ENCODE data around the gene ZXDB. TPM values are rescaled to one million over a fixed set of nuclear protein-coding genes. Genes with fewer than 3 reads are reported as not detected.
"Not testable (repeated sequence)": the region's sequence is repeated elsewhere in the genome, so short reads cannot be mapped to it uniquely, and the experiment has no call there.

Gene ZXDB
- total and polyA plus RNA-seq, 8 donors = 1.1 to 6.1 (median 3.5) TPM

DNA sequence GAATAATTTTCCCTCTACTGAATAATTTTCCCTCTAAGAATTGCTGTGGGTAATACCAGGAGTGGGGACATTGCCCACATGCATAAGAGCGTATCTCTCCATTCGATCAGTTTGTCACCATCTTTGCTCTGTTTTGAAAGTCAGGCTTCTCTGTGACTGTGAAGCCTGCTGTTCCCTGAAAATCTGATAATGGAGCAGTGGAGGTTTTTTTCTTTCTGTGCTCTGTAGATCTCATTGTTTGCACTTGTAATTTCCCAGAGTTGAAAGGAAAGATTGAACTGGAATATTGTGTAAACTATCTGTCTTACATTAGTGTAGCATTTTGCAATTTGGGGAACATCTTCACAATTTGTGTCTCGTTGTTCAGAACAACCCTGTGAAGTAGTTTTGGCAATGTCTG lies 4.3 kb downstream of the ZXDB start:
- Histone ChIP-seq H3K4me1 (peaks cover 0 to 11% (median 8%) of the 10 kb centered on the region in 3 donors), H3K9me3 (no peaks in the 10 kb centered on the region), H3K27ac (peak overlapping the region in 1 of 4 donors; percentile 3), H3K4me3 (peak overlapping the region in 2 of 4 donors; percentile 1 to 11), H3K36me3 (no peaks in the 10 kb centered on the region), H3K27me3 (peaks cover 0 to 7% (median 0%) of the 10 kb centered on the region in 4 donors)
- FAIRE-seq (no peak), DNase-seq (no peak), ATAC-seq (no peak)
- 27 to 39% methylated on average over 3 of the region's 3 CpGs for WGBS, 2 donors
- intact Hi-C loops (cut with DNase I) = no loop called here
- TF ChIP-seq, protein P1, sequence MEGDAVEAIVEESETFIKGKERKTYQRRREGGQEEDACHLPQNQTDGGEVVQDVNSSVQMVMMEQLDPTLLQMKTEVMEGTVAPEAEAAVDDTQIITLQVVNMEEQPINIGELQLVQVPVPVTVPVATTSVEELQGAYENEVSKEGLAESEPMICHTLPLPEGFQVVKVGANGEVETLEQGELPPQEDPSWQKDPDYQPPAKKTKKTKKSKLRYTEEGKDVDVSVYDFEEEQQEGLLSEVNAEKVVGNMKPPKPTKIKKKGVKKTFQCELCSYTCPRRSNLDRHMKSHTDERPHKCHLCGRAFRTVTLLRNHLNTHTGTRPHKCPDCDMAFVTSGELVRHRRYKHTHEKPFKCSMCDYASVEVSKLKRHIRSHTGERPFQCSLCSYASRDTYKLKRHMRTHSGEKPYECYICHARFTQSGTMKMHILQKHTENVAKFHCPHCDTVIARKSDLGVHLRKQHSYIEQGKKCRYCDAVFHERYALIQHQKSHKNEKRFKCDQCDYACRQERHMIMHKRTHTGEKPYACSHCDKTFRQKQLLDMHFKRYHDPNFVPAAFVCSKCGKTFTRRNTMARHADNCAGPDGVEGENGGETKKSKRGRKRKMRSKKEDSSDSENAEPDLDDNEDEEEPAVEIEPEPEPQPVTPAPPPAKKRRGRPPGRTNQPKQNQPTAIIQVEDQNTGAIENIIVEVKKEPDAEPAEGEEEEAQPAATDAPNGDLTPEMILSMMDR (IDR thresholded peaks at IDR 0.05) = no peak

DNA sequence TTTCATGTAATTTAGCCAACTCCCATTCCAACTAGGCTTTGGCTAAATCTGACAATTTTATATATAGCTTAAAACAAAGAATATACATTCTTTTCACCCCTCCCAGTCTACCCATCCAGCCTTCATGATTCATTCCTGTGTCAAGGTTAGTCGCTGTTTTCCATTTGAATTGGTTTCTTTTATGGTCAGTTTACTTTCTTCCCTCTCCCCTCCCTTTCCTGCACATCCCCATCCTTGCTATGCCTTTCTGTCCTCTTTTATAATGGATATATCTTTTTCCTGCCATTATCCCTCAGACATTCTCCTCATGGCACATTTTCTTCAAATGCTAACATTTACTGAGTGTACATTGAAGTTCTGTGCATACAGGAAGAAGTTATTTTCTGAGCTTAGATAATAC lies 4.7 kb downstream of the ZXDB start:
- peak overlapping the region in 1 of 4 donors; percentile 1 for H3K4me3 ChIP-seq
- peaks cover 0 to 11% (median 8%) of the 10 kb centered on the region in 3 donors for H3K4me1 ChIP-seq
- intact Hi-C loops (cut with DNase I) = no loop called here
- WGBS, 2 donors = 30 to 54% methylated on average over 1 of the region's 1 CpG
- H3K27me3 ChIP-seq = peaks cover 0 to 7% (median 0%) of the 10 kb centered on the region in 4 donors
- H3K36me3 ChIP-seq = no peaks in the 10 kb centered on the region
- DNase-seq (no peak), ATAC-seq (no peak), FAIRE-seq (no peak)
- TF ChIP-seq, protein P1 (IDR thresholded peaks at IDR 0.05) = no peak
- no peak overlapping the region for H3K27ac ChIP-seq
- no peaks in the 10 kb centered on the region for H3K9me3 ChIP-seq

DNA sequence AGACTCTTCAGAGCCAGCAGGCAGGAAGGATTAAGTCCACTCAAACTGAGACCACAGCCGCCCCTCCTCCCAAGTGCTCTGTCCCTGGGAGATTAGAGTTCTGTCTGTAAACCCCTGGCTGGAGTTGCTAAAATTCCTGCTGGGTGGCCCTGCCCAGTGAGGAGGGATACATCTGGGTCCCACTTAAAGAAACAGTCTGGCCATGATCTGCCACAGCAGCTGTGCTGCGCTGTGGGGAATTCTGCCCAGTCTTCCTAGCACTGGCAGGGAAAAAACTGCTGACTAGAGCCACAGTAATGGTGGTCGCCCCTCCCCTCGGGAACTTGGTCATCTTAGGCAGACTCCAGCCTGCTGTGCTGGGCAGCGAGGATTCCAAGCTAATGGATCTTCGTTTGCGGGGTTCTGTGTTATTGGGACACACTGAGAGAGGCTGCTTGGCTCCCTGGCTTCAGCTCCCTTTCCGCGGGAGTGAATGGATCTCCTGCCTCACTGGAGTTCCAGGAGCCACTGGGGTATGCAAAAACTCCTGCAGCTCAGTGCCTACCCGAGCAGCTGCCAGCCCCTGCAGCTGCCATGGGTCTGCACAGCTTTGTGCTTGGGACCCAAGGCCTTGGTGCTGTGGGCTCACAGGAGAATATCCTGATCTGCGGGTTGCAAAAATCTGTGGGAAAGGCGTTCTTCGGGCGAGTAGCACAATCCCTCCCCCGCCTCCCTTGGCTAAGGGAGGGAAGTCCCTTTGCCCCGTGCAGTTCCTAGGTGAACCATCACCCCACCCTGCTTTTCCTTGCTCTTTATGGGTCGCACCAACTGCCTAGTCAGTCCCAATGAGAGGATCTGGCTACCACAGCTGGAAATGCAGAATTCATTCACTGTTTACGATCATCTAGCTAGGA lies 15.7 kb downstream of the ZXDB start:
- WGBS, 2 donors = 61 to 86% methylated on average over 18 of the region's 18 CpGs
- no peaks in the 10 kb centered on the region for H3K36me3 ChIP-seq

DNA sequence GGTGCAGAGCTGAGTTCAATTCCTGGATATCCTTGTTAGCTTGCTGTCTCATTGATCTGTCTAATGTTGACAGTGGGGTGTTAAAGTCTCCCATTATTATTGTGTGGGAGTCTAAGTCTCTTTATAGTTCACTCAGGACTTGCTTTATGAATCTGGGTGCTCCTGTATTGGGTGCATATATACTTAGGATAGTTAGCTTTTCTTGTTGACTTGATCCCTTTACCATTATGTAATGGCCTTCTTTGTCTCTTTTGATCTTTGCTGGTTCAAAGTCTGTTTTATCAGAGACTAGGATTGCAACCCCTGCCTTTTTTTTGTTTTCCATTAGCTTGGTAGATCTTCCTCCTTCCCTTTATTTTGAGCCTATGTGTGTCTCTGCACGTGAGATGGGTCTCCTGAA lies 21.5 kb downstream of the ZXDB start:
- H3K36me3 ChIP-seq; DNase-seq; ATAC-seq; H3K4me1 ChIP-seq; FAIRE-seq; H3K4me3 ChIP-seq; intact Hi-C loops (cut with DNase I); H3K27me3 ChIP-seq; H3K27ac ChIP-seq; H3K9me3 ChIP-seq: not testable (repeated sequence)
- 37 to 94% methylated on average over 1 of the region's 1 CpG for WGBS, 2 donors

More for the DNA sequence above, 15.7 kb downstream of the ZXDB start:
- Histone ChIP-seq H3K9me3 (no peaks in the 10 kb centered on the region), H3K4me1 (no peaks in the 10 kb centered on the region), H3K27ac (no peak overlapping the region), H3K4me3 (no peak overlapping the region), H3K27me3 (no peaks in the 10 kb centered on the region)
- TF ChIP-seq, protein P1 (IDR thresholded peaks at IDR 0.05) = no peak
- DNase-seq (peak in 1 of 6 donors; percentile 17), FAIRE-seq (no peak), ATAC-seq (no peak)
- intact Hi-C loops (cut with DNase I) = no loop called here

DNA sequence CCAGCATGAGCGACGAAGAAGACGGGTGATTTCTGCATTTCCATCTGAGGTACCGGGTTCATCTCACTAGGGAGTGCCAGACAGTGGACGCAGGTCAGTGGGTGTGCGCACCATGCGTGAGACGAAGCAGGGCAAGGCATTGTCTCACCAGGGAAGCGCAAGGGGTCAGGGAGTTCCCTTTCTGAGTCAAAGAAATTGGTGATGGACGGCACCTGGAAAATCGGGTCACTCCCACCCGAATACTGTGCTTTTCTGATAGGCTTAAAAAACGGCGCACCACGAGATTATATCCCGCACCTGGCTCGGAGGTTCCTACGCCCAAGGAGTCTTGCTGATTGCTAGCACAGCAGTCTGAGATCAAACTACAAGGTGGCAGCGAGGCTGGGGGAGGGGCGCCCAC lies 37.6 kb downstream of the ZXDB start:
- 89 to 95% methylated on average over 20 of the region's 20 CpGs for WGBS, 2 donors
- H3K36me3 ChIP-seq; H3K9me3 ChIP-seq; intact Hi-C loops (cut with DNase I); H3K4me1 ChIP-seq; FAIRE-seq; H3K27me3 ChIP-seq; H3K4me3 ChIP-seq; ATAC-seq; H3K27ac ChIP-seq: not testable (repeated sequence)
- peak in 1 of 6 donors; percentile 20 for DNase-seq

DNA sequence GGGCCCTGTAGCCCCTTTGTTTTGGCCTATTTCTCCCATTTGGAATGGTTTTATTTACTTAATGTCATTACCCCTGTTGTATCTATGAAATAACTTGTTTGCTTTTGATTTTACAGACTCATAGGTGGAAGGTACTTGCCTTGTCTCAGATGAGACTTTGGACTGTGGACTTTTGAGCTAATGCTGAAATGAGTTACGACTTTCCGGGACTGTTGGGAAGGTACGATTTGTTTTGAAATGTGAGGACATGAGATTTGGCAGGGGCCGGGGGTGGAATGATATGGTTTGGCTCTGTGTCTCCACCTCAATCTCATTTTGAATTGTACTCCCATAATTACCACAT lies 48.8 kb downstream of the ZXDB start:
- Histone ChIP-seq H3K27ac (no peak overlapping the region), H3K4me3 (no peak overlapping the region), H3K36me3 (no peaks in the 10 kb centered on the region), H3K4me1 (no peaks in the 10 kb centered on the region), H3K27me3 (no peaks in the 10 kb centered on the region), H3K9me3 (no peaks in the 10 kb centered on the region)
- intact Hi-C loops (cut with DNase I) = no loop called here
- DNase-seq (no peak), FAIRE-seq (no peak), ATAC-seq (no peak)
- WGBS, 2 donors = 84 to 88% methylated on average over 4 of the region's 4 CpGs
- TF ChIP-seq, protein P1 (IDR thresholded peaks at IDR 0.05) = no peak
